Right atrium auricular region (tissue), 2 donors: ENCODE results near the gene PTCSC3. TPM values are rescaled to one million over a fixed set of nuclear protein-coding genes. Genes with fewer than 3 reads are reported as not detected.

Source experiments
- DNase-seq: peaks from one replicate; pipeline ENCODE4 v3.0.0-alpha.2; 2019; ENCODE audit warnings: low spot score
- H3K27ac ChIP-seq, 2 donors: fragments of 200-600 bp; sonication (generic); 1 replicate in 1 of 2; 2 replicates in 1 of 2; pipeline ENCODE4 v1.5.1; 2016 to 2019
- H3K27me3 ChIP-seq, 2 donors: fragments of 200-600 bp; sonication (generic); one replicate each; pipeline versions ENCODE4 v1.5.1 to v1.6.0; 2017 to 2019
- H3K36me3 ChIP-seq: fragments of 200-600 bp; sonication (generic); one replicate; pipeline ENCODE4 v1.5.1; 2016
- H3K4me1 ChIP-seq, 2 donors: fragments of 200-600 bp; sonication (generic); one replicate each; pipeline versions ENCODE4 v1.5.1 to v1.6.0; 2017 to 2019
- H3K4me3 ChIP-seq, 2 donors: fragments of 200-600 bp; sonication (generic); 1 replicate in 1 of 2; 2 replicates in 1 of 2; pipeline ENCODE4 v1.5.1; 2017 to 2019; ENCODE audit warnings: mild to moderate bottlenecking in 1 of 2, moderate library complexity in 1 of 2
- H3K9me3 ChIP-seq, 2 donors: fragments of 200-600 bp; sonication (generic); one replicate each; pipeline ENCODE4 v1.5.1; 2019
- total RNA-seq, 2 donors: library from RNA; depleted of rRNA; stranded (reverse); fragments of >200 nt; gene quantifications; one replicate each; pipeline ENCODE4 v1.1.0, GENCODE V29; 2016
- TF ChIP-seq, protein P1 (sequence below), 2 donors: fragments of 200-600 bp; sonication (generic); IDR thresholded peaks; one replicate each; pipeline ENCODE4 v1.5.1; 2019; ENCODE audit warnings: antibody characterized with exemption in 2 of 2

The PTCSC3 gene
- total RNA-seq, 2 donors from 2014 or later = not detected

- Histone ChIP-seq H3K27ac (no peak overlapping the region), H3K4me3 (no peak overlapping the region), H3K27me3 (no peaks in the 10 kb centered on the region), H3K4me1 (no peaks in the 10 kb centered on the region), H3K9me3 (no peaks in the 10 kb centered on the region), H3K36me3 (no peaks in the 10 kb centered on the region)
- no peak for DNase-seq
- TF ChIP-seq, protein P1, sequence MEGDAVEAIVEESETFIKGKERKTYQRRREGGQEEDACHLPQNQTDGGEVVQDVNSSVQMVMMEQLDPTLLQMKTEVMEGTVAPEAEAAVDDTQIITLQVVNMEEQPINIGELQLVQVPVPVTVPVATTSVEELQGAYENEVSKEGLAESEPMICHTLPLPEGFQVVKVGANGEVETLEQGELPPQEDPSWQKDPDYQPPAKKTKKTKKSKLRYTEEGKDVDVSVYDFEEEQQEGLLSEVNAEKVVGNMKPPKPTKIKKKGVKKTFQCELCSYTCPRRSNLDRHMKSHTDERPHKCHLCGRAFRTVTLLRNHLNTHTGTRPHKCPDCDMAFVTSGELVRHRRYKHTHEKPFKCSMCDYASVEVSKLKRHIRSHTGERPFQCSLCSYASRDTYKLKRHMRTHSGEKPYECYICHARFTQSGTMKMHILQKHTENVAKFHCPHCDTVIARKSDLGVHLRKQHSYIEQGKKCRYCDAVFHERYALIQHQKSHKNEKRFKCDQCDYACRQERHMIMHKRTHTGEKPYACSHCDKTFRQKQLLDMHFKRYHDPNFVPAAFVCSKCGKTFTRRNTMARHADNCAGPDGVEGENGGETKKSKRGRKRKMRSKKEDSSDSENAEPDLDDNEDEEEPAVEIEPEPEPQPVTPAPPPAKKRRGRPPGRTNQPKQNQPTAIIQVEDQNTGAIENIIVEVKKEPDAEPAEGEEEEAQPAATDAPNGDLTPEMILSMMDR (IDR thresholded peaks at IDR 0.05) = no peak
These were observed 16.0 kb upstream of the PTCSC3 start for GRCh38 chr14:36192530-36192929.

DNA sequence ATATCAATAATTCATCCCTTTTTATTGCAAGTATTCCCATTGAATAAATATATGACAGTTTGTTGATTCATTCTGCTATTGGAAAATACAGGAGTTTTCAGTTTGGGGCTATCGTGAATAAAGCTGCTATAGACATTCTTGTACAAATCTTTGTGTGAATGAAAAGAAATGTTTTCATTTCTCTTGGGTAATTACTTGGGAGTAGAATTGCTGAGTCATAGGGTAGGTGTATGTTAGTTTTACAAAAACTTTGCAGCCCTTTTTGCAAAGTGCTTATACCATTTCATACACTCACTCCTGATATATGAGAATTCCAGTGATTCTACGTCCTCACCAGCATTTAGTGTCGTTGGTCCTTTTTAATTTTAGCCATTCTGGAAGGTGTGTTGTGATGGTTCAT is 6.9 kb upstream of the PTCSC3 start:
- DNase-seq = no peak
- Histone ChIP-seq H3K36me3 (no peaks in the 10 kb centered on the region), H3K9me3 (no peaks in the 10 kb centered on the region), H3K27ac (no peak overlapping the region), H3K27me3 (no peaks in the 10 kb centered on the region), H3K4me1 (no peaks in the 10 kb centered on the region), H3K4me3 (no peak overlapping the region)
- TF ChIP-seq, protein P1 (IDR thresholded peaks at IDR 0.05) = no peak

- H3K36me3 ChIP-seq = no peaks in the 10 kb centered on the region
- TF ChIP-seq, protein P1 (IDR thresholded peaks at IDR 0.05) = no peak
- no peaks in the 10 kb centered on the region for H3K4me1 ChIP-seq
- H3K9me3 ChIP-seq = no peaks in the 10 kb centered on the region
- no peak for DNase-seq
- no peaks in the 10 kb centered on the region for H3K27me3 ChIP-seq
- H3K4me3 ChIP-seq = no peak overlapping the region
- H3K27ac ChIP-seq = no peak overlapping the region
These were observed 4.9 kb upstream of the PTCSC3 start for GRCh38 chr14:36181417-36181816.

DNA sequence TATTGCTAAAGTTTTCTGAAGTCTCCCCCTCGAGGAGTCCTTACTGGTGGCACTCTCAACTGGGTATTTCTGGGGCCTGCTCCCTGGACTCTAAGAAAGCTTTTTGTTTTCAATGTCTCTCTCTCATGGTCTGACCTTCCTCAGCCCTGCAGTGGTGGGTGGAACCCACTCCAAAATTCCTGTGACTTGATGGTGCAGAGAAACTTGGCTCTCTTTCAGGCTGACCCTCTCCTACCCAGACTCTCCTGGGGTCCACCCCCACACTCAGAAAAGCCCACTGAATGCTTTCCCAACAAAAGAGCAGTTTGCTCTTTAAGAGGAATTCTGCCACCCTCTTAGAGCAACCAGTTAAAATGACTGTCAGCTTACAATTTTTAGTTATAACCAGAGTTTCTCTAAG is 967 bp upstream of the PTCSC3 start:
- Histone ChIP-seq H3K36me3 (no peaks in the 10 kb centered on the region), H3K4me1 (no peaks in the 10 kb centered on the region), H3K27me3 (no peaks in the 10 kb centered on the region), H3K4me3 (no peak overlapping the region), H3K27ac (no peak overlapping the region), H3K9me3 (no peaks in the 10 kb centered on the region)
- DNase-seq = no peak
- TF ChIP-seq, protein P1 (IDR thresholded peaks at IDR 0.05) = no peak

- Histone ChIP-seq H3K9me3 (no peaks in the 10 kb centered on the region), H3K4me1 (no peaks in the 10 kb centered on the region), H3K27ac (no peak overlapping the region), H3K4me3 (no peak overlapping the region), H3K36me3 (no peaks in the 10 kb centered on the region), H3K27me3 (no peaks in the 10 kb centered on the region)
- TF ChIP-seq, protein P1 (IDR thresholded peaks at IDR 0.05) = no peak
- DNase-seq = no peak
These were observed 1.6 kb downstream of the PTCSC3 start for GRCh38 chr14:36174767-36175424.

DNA sequence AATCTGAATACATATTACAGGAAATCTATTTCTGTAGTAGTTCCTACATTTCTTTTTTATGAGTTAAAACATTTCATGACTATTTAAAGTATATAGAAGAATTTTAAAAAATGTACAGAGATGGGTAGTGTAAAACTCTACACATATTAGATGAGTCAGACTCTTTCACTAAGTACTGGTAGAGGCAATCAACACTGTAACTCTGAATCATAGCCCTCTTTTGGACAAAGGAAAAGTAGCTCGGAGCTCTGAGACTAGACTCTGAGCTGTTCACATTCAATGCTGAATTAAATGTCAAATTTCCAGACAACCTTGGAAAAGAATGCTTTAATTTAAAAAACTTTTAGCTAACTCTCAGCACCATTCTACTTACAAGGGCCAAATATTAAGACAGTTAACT is 3.4 kb downstream of the PTCSC3 start:
- no peak for DNase-seq
- Histone ChIP-seq H3K27ac (no peak overlapping the region), H3K4me1 (no peaks in the 10 kb centered on the region), H3K27me3 (no peaks in the 10 kb centered on the region), H3K36me3 (no peaks in the 10 kb centered on the region), H3K9me3 (no peaks in the 10 kb centered on the region), H3K4me3 (no peak overlapping the region)
- TF ChIP-seq, protein P1 (IDR thresholded peaks at IDR 0.05) = no peak
